GM12891 (cell line): ENCODE data around the gene SPAG9.

ENCODE experiments used
- DNase-seq: peaks from one replicate; pipeline ENCODE4 v3.0.0; 2011; ENCODE audit warnings: low spot score; ENCODE audit not compliant: insufficient read length
- FAIRE-seq: peaks from 2 replicates; lab custom pipeline; 2011; peaks lifted over from hg19 to GRCh38; lab: Jason Lieb, UNC
- PAX5 ChIP-seq: IDR thresholded peaks from 2 replicates; pipeline ENCODE4 v1.6.1; 2011; ENCODE audit warnings: low read length, moderate library complexity, mild to moderate bottlenecking; ENCODE audit not compliant: insufficient read depth, severe bottlenecking
- POLR2A ChIP-seq: IDR thresholded peaks from 2 replicates; pipeline ENCODE4 v1.6.1; 2011; ENCODE audit warnings: low read depth, low read length, control low read depth
- POLR2AphosphoS5 ChIP-seq: IDR thresholded peaks from 2 replicates; pipeline ENCODE4 v1.6.1; 2011; ENCODE audit warnings: low read depth, low read length, control low read depth
- POU2F2 ChIP-seq: IDR thresholded peaks from 2 replicates; pipeline ENCODE4 v1.6.1; 2011; ENCODE audit warnings: low read depth, mild to moderate bottlenecking, control low read depth, low read length, moderate library complexity
- SPI1 ChIP-seq: IDR thresholded peaks from 2 replicates; pipeline ENCODE4 v1.6.1; 2011; ENCODE audit warnings: low read depth, low read length, control low read depth
- TAF1 ChIP-seq: IDR thresholded peaks from 2 replicates; pipeline ENCODE4 v1.6.1; 2011; ENCODE audit warnings: low read depth, low read length, control low read depth

SPAG9 gene

DNA sequence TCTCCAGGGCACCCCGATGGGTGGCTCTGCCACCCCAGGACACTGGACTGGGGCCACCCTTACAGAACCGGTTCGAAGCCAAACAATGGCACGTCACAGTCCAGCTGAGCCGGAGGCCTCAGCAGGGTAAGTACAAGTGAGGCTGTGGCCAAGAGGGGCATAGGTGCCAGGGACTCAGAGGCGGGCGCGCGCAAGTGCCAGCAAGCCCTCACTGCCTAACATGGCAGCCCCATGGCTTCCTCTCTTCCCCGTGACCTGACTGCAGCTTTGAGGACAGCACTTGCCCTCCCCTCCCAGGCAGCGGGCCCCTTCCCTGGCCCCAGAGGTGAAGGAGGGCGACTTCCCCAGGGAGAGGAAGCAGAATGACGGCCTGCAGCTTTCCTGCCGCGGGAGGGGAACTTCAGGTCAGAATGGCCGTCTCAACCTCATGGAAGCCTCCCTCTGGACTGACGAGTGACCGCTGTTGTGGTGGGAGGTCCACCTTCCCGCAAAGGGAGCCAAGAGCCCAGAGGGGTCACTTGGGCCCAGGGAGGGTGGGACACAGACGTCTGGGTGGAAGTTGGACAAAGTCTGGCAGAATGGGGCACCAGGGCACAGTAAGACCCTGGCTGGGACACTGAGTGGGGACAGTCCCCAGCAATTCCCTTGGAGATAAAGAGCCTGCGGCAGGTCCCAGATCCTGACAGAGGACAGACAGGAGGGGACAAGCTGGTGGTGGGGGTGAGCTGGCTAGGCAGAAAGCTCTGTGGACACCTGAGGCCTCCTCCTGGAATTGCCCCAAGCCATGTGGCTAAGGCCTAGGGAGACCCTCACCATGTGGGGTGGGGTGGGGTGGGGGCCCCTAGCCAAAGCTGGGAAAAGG is 202.4 kb downstream of the SPAG9 start:
- FAIRE-seq (peak; percentile 9), DNase-seq (no peak)
- no peak for TF ChIP-seq POLR2AphosphoS5
- TF ChIP-seq PAX5 = no peak
- TF ChIP-seq TAF1 = no peak
- TF ChIP-seq POLR2A = no peak
- no peak for TF ChIP-seq POU2F2
- no peak for TF ChIP-seq SPI1

DNA sequence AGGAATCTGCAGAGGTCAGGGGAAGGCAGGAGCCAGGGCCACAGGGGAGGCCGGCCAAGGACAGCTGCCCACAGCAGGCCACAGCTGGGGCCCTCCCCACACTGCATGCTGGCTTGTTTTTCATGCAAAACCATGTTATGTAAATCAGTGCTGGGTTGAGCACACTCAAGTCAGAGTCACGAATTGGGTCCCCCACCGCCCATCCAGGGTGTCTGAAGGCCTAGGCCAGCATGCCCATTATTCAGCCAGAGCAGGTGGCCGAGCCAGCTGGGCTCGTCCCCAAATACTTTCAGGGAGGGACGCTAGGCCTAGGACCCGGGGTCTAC is 203.3 kb downstream of the SPAG9 start:
- DNase-seq (no peak), FAIRE-seq (peak; percentile 73)
- TF ChIP-seq POLR2A (no peak), POU2F2 (peak; percentile 93), PAX5 (no peak)

DNA sequence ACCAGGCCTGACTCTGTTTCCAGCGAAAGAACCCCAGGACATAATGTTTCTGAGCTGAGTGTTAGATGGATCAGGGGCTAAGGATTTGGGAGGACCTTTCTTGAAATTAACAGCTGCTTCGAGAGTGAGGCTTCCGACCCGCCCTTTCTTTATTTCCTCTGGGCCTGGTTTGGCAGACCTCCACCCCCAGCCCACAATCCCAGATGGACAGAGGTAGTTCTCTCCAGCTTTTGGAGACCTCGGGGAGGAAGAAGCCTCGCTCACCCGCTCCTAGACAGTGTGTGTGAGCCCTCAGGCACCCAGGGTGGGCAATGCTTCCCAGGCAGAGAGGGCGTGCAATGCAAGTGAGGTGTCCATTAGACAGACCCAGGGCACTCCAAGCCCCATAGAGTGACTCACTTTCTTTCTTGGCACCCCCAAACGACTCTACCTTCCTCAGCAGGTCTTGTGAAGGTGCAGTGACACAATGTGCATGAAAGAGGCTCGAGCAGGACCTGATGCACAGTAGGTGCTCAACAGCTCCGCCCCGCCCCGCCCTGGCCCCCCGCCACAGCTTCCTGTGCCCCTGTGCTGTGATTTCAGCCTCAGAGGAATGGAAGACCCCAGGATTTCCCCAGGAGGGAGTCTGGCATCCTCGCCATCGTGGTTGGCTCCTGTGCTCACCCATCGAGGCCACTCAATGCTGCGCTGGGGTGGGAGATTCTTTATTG is 203.8 kb downstream of the SPAG9 start:
- TF ChIP-seq TAF1 (no peak), PAX5 (no peak), POLR2A (no peak)
- DNase-seq (no peak), FAIRE-seq (peak; percentile 26)

DNA sequence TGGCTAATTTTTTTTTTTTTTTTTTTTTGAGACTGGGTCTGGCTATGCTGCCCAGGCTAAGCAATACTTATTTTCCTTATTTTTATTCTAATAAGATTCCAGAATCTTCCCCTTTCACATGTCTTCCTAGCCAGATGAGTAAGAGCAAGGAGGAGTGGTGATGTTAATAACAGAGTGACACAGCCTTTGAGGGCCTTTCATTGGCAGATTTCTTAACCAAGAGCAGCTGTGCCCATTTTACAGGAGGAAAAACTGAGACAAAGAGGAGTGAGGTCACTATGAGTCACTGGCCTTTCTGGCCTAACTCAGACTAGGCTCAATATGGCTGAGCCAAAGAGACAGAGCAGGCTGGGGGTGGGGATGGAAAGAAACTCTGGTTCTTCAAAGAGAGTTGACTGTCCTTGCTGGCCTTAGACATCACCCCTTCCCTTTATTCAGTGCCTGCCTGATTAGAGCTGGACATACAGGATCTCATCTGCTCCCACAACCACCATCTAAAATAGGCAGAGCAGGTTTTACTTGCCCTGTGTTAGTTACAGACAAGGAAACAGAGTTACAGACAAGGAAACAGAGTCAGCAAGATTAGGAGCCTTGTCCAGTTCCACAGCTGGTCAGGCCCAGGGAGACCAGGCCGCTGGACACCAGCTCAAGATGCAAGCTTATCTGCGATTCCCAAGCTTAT is 204.5 kb downstream of the SPAG9 start:
- TF ChIP-seq TAF1 (no peak), SPI1 (no peak), POLR2AphosphoS5 (no peak), PAX5 (no peak), POU2F2 (no peak)
- DNase-seq (no peak), FAIRE-seq (peak; percentile 28)

DNA sequence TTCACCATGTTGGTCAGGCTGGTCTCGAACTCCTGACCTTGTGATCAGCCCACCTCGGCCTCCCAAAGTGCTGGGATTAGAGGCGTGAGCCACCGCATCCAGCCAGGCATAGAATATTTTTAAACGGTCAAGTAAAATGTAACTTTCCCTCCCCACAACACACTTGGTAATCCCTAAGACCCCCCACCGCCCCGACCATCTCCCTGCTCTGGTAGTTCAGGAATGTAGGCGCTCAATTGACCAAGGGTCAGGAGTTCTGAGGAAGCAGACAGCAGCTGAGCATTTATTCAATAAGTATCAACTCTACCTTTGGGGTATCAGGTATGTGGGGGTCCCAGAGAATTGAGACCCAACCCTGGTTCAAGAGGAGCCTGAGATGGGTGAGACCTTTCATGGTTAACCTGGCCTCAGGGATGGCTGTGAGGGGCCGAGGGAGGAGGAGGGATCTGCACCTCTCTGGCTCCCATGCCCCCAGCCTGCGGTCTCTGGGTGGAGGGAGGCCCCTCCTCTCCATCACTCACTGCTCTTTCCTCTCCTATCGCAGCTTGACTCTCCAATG is 206.1 kb downstream of the SPAG9 start:
- FAIRE-seq (no peak), DNase-seq (no peak)
- TF ChIP-seq PAX5 = no peak
- no peak for TF ChIP-seq POLR2A
- no peak for TF ChIP-seq POLR2AphosphoS5
- TF ChIP-seq POU2F2 = no peak
- TF ChIP-seq SPI1 = no peak
- TF ChIP-seq TAF1 = no peak

DNA sequence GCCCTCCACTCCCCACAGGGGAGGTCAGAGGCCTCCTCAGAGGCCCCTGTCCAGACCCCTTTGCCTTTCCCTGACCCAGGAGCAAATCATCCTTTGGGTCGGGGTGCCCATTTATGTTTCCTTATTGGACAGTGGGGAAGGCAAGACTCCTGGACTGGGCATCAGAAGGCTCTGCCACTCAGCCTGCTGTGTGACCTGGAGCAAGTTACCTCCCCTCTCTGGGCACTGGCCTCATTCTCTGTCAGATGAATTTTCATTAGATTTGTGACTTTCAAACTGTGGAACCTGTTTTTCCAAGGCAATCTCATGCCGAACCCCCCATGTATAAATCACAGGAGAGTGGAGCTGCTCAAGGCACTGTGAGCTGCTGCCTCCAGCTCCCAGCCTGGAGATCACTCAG is 207.5 kb downstream of the SPAG9 start:
- no peak for TF ChIP-seq POLR2AphosphoS5
- TF ChIP-seq SPI1 = no peak
- no peak for TF ChIP-seq PAX5
- TF ChIP-seq POLR2A = no peak
- TF ChIP-seq POU2F2 = no peak
- TF ChIP-seq TAF1 = no peak
- no peak for DNase-seq
- FAIRE-seq = no peak
